ENCODE measurements around the gene OR8I2.
"Not testable (repeated sequence)": the region's sequence is repeated elsewhere in the genome, so short reads cannot be mapped to it uniquely, and the experiment has no call there.

Gene OR8I2

DNA sequence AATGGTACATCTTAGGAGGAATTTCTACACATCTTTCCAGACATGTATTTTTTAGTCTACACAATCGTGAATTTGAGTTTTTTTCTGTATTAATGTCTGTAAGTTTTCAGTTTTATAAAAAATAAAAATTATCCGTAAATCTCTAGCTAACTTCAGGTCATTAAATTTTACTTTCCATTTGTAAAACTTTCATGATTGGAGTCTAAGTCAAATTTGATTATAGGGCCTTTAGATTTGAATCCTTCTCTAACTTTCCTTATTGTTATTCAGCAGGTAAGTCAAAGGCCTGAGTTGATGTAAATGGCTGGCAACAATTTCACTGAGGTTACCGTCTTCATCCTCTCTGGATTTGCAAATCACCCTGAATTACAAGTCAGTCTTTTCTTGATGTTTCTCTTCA, at the start of gene OR8I2:
TSS of gene OR8I2 (plus strand) at position 301 of the 400 bp plus-strand sequence. CDS start at position 301, 0 bp downstream.
- no peak for DNase-seq (ENCODE audit: low read depth in 2 of 3, low spot score in 2 of 3)

DNA sequence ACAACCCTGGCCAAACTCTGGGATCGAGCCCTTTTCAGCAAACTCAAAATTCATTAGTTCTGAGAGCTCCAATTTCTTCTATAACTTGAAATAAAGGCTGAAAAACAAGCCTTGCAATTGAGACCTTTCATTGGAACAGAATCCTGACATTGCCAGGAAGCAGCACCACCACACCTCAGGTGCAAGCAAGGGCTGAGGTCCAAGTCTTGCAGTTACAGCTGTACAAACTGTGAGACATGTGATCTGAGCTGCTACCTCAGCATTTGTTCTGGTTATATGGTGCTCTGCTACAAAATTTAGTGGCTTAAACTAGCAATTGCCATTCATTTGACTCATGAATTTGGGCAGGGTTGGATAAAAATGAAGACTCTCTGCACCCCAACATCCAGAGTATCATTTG, 47.6 kb upstream of the OR8I2 start:
- no peak for DNase-seq (ENCODE audit: low read depth in 2 of 3, low spot score in 2 of 3)

DNA sequence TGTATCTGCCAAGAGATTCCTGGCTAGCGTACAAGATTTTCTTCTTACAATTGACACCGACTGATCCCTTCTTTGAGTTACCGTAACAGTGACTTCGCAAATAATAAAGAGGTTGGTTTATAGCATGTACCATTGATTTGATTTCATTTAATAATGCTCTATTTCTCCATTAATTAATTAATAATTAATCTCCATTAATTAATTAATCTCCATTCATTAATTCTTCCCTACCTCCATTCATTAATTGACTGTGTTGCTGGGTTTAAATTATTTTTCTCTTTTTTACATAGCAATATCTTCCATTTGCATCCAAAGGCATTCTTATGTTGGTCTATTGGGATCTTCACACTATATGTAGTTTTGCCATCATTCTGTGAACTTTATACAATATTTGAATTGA, 44.6 kb upstream of the OR8I2 start:
- no peak for DNase-seq (ENCODE audit: low read depth in 2 of 3, low spot score in 2 of 3)

- DNase-seq (ENCODE audit: low read depth in 2 of 3, low spot score in 2 of 3), result no peak
These were observed 43.6 kb upstream of the OR8I2 start for GRCh38 chr11:56049487-56049886.

DNA sequence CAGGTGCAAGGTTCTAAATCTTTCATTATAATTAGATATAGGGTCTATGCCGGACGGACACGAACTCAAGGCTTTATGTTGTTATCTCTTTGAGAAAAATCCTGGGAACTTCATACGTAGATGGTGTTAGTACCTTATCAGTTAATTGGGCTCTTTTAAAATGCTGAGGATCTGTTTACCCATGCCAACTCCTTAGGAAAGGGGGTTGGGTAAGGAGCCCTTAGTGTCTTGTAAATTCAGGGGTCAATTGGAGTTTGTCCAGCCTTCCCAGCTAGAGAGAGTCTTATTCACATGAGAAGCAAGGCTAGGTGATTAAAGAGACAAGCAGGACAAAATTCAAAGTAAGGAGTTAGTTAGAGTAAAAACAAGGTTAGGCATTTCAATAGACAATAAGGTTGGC, 36.7 kb upstream of the OR8I2 start:
- DNase-seq (ENCODE audit: low read depth in 2 of 3, low spot score in 2 of 3), result not testable (repeated sequence)

DNA sequence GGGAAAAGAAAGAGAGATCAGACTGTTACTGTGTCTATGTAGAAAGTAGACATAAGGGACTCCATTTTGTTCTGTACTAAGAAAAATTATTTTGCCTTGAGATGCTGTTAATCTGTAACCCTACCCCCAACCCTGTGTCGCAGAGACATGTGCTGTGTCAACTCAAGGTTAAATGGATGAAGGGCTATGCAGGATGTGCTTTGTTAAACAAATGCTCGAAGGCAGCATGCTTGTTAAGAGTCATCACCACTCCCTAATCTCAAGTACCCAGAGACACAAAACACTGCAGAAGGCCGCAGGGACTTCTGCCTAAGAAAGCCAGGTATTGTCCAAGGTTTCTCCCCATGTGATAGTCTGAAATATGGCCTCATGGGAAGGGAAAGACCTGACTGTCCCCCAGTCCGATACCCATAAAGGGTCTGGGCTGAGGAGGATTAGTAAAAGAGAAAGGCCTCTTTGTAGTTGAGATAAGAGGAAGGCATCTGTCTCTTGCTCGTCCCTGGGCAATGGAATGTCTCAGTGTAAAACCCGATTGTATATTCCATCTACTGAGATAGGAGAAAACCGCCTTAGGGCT, 35.4 kb upstream of the OR8I2 start:
- DNase-seq (ENCODE audit: low read depth in 2 of 3, low spot score in 2 of 3), result not testable (repeated sequence)

GRCh38 chr11:56058260-56058780, 34.8 kb upstream of the OR8I2 start:
- not testable (repeated sequence) for DNase-seq (ENCODE audit: low read depth in 2 of 3, low spot score in 2 of 3)

DNA sequence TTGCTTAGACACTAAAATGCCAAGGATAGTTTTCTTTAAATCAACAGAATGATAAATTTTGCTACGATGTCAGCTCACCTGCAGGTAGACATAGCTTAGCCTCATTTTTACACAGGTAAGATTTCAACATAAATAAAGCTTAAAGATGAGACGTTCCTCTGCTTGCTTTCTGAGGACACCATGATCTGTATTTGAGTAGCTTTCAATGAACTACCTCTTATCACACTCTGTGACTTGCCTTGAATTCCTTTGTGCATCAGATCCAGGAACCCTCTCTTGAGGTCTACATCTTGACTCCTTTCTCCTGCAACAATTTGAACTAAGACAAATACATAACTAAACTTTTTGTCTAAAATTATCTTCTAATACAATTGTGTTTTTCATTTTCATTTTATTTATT, 26.1 kb upstream of the OR8I2 start:
- DNase-seq (ENCODE audit: low read depth in 2 of 3, low spot score in 2 of 3), result no peak

- no peak for DNase-seq (ENCODE audit: low read depth in 2 of 3, low spot score in 2 of 3)
These were observed 3.4 kb upstream of the OR8I2 start for GRCh38 chr11:56089697-56090096.

DNA sequence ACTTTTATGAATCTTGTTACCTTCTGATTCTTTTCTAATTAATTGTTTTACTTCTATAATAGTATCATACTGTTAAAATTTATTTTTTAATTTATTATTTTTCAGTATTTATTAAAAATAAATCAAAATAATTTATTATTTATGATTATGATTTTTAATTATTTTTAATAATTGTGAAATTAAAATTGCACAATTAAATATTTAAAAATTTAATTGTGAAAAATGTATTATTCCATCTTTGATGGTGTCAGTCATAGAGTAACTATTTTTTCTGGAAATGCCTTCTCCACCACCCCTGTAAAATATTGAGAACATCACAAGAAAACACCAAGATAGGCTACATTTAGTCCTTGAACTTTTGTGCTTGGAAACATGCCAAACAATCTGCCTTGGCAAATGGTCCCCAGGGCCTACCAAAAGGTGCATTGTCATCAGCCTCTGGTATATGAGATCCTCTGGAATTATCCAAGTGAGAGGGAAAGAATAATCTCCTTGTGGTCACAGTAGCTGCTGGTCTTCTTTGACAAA, 10.2 kb downstream of the OR8I2 start, which contains the start of gene OR8H2:
TSS of gene OR8H2 (plus strand) at position 478 of the 528 bp plus-strand sequence. CDS start 1,356 bp downstream, outside the sequence.
- no peak for DNase-seq (ENCODE audit: low read depth in 2 of 3, low spot score in 2 of 3)

- no peak for DNase-seq (ENCODE audit: low read depth in 2 of 3, low spot score in 2 of 3)
These were observed 29.0 kb downstream of the OR8I2 start, which contains the start of gene OR8H3 for GRCh38 chr11:56122073-56122472. Gene OR8H3 (plus strand): TSS chr11:56122373. CDS start chr11:56122373, 0 bp downstream.

GRCh38 chr11:56140151-56140661, 47.1 kb downstream of the OR8I2 start, which contains the start of gene OR8J3:
Gene OR8J3 (minus strand): TSS chr11:56140201. CDS start chr11:56137718, 2,483 bp downstream.
- DNase-seq (ENCODE audit: low read depth in 2 of 3, low spot score in 2 of 3), result no peak

DNA sequence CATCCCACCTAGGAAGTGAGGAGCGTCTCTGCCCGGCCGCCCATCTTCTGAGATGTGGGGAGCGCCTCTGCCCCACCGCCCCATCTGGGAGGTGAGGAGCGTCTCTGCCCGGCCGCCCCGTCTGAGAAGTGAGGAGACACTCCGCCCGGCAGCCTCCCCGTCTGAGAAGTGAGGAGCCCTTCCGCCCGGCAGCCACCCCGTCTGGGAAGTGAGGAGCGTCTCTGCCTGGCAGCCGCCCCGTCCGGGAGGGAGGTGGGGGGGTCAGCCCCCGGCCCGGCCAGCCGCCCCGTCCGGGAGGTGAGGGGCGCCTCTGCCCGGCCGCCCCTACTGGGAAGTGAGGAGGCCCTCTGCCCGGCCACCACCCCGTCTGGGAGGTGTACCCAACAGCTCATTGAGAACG, 50.6 kb downstream of the OR8I2 start:
- not testable (repeated sequence) for DNase-seq (ENCODE audit: low read depth in 2 of 3, low spot score in 2 of 3)
